Brain pericyte (primary cell): ENCODE data around the gene C4orf50.

Source experiments
- DNase-seq: peaks from one replicate; pipeline ENCODE4 v3.0.0-alpha.2; 2012; ENCODE audit warnings: low read depth, low spot score

The C4orf50 gene

DNA sequence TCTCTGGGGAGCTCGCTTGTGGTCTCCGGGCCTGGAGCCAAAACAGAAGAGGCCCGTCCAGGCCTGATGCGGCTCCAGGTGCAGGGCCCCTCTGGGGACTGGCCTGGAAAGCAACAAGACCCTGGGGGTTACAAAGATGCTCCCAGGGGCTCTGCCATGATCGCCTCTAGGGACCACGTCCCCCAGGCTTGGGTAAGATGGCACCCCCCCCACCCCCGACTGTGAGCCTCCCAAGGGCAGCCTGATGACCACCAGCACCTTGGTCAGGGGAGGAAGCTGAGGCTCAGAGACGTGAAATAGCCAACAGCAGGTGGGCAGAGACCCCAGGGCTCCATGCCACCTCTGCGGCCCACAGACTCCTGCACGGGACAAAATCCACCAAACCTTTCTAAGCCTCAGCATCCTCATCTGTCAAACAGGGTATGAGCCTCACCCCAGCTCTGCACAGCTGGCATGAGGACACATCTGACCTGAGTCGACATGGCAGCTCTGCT, 25.4 kb downstream of the C4orf50 start:
- DNase-seq = no peak

DNA sequence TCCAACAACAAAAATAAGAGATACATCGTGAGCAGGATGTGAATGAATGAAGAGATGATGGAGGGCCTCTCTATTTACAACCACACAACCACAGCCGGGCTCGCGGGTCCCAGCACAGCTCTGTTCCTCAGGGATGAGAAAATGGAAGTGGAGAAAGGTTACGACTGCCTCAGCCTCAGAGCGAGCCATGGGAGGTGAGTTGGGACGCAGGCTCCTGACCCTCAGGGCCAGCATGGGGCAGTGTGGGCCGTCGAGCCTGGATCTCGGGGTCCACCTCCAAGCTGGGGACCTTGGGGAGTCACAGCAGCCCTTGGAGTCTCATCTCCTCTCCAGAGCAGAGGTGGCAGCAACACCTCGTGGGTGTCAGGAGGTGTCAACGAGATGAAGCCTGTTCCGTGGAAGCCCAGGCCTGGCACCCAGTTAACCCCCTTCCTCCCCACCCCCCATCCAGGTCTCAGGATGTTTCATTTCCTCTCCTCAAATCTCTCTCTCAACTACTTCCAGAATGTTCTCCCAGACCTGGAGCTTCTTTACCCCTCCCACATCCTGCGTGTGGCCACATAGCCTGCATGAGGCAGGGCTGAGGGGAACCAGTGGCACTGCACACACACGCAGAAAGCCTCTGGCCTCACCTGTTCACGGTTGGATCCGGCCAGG, 25.9 kb downstream of the C4orf50 start:
- no peak for DNase-seq

DNA sequence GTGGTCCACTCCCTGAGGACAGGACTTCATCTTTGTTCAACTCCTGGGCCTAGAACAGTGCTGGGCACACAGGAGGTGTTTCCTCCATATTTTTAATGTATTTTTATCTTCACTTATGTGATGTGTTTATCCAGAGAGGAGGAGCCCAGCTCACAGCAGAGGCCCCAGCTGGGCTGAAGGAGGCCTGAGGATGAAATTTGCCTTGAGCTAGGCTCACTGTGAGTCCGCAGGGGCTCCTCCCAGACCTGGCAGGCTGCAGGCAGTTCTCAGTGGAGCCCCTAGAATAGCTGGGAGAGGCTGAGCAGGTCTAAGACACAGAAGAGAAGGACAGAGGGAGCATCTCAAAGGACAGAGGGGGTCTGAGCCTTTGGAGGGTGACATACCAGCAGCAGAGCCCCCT, 26.8 kb downstream of the C4orf50 start:
- no peak for DNase-seq

GRCh38 chr4:5990446-5991160, 27.6 kb downstream of the C4orf50 start:
- no peak for DNase-seq

- DNase-seq = no peak
These were observed 28.7 kb downstream of the C4orf50 start for GRCh38 chr4:5989236-5990225.

DNA sequence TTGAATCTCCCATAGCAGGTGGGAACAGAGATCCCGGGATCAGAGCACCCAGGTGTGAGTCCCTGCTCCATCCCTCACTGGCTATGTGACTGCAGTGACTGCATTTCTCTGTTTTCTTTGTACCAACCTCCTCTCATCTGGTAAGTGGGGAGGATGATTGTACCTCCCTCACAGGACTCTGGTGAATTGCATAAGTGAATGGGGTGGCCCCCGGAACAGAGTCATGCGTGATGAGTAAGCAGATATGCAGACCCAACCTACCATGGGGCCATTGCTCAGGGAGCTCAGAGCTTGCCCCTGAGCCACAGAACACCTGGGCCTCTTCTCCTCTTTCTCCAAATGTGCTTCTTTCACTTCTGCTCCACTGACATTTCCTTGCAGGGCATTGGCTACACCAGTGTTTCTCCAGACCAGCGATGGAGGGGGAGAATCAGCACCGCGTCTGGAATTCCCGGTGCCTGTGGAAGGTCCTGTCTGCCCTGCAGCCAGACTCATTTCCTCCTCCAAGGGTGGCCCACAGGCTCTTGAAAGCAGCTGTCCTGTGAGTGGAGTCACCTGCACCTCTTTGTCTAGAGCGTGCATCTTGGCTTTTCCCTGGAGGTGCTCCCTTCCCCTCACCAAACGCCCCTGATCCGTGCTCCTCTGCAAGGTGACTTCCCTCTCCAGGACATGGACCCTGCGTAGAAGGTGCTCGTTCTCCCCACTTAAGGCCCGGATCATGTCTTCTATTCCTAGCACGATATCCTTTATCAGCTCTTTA, 30.0 kb downstream of the C4orf50 start:
- no peak for DNase-seq

GRCh38 chr4:5984843-5985242, 33.4 kb downstream of the C4orf50 start:
- DNase-seq = no peak

GRCh38 chr4:5982156-5982973, 35.9 kb downstream of the C4orf50 start:
- no peak for DNase-seq

DNA sequence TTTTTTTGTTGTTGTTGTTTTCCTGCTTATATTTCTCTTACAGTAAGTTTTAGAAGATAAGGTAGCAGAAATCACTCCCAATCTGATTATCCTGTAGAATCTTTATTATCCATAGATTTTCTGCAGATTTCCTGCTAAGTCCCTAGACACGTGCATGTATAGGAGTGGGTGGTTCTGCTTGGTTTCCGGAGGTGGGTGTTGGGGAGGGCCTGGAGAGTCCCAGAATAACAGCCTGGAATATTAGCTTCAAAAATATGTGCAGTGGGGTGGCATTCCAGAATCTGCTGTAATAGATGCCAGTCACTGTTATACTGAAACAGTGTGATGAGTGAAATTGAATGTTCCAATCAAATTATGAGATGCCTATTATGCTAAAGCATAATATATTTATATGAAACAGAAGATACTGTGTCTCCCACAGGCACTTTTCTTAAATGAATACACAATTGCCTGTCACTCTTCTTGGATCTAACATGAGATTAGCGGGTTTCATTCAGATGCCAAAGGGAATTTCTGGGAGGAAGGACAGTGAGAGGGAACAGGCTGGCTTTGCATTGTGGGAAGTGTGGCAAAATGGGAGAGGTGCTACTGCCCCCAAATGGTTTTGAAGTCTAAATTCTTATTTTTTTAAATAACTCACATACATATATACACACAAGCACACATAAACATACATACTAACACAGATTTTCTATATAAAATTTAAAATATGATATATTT, 37.6 kb downstream of the C4orf50 start:
- DNase-seq = no peak

DNA sequence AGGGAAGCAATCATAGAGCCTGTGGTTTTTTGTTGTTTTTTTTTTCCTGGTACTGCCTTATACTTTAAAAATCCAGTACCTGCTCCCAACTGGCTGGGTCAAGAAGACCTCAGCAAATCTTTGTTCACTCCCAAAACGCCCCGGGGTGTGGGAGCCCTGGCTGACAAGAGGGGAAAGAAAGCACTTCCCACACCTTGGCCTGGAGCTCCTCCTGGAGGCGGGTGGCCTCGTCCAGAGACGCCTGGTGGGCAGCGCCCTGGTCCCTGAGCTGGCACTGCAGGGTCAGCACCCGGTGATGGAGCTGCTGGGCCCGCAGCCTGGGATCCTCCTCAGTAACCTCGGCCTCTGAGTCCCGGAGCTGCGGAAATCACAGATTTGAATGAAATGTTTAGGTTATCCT, 38.2 kb downstream of the C4orf50 start:
- no peak for DNase-seq

DNA sequence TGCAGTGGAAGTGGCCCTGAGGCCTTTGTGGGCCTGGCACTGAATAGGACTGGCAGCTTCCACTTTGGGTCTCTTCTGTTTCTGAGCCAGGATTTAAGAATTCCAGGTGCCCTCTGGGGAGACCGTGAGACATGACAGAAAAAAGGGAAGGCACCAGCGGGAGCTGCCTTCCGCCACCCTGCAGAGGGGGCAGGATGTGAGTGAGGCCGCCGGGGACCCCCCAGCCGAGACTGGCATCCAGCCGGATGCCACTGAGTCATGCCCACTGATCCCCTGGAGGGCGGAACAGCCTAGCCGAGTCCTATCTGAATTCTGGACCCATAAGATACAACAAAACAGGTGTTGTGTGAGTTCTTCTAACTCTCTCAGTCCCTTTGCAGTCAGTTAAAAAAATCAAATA, 41.3 kb downstream of the C4orf50 start:
- no peak for DNase-seq

DNA sequence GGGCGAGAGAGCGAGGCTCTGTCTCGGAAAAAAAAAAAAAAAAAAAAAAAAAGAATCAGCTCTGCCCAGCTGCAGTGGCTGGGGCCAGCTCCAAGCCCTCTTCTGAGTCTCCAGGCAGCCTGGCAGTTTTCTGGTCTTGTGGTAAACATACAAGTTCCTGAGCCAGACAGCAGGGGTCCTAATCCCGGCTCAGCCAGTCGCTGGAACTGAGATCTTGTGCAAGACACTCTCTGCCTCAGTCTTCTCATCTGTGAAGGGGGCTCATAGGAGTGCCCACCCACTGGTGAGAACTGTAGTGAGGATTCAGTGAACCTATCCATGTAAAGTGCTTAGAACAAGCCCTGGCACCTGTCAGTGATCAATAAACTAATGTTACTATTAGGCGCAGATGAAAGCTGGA, 41.8 kb downstream of the C4orf50 start:
- no peak for DNase-seq

DNA sequence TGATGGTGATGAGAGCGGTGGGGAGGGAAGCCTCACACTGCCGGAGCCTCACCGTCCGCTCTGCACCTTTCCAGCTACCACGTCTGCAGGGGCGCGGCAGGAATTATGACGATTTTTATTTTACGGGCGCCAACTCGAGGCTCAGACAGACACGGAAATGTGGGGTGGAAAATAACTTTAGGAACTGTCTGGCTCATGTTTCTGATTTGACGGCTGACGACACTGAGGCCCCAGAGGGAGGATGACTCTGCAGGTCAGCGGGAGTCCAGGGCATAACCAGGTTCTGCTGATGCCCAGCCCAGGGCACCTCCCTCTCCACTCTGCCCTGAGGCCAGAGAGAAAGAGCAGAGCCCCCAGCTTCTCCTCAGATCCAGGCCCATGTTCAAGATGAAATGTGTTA, 43.9 kb downstream of the C4orf50 start:
- no peak for DNase-seq

DNA sequence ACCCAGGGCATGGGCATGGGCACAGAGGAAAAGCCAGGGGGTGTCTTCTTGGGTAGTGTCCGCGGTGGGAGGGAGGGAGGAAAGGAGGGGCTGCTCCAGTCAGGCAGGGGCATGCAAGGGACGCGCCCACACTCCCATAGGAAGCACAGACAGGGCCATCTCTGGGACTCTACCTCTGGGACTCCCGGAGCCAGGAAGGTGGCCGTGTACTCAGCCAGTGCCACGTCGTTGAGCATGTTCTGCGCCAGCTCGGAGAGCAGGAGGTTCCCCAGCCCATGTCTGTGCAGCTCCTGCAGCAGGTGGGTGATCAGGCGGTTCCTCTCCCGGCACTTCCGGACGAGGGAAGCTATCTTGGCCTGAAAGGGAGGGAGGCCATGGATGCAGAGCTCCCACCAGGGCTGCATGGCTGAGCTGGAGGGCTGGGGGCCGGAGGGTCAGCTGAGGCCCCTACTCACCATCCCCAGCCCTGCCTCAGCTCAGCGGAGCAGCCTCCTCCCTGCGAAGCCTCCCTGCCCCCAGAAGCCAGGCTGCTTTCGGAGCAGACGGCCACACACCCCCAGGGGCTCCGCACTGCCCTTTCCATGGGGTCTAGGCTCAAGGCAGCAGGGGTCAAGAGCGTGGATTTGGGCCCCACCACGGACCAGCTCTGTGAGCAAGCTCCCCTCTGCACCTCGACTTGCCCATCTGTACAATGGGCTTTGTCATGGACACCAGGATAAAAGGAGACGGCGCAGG, 44.6 kb downstream of the C4orf50 start:
- DNase-seq = no peak

- no peak for DNase-seq
These were observed 45.2 kb downstream of the C4orf50 start for GRCh38 chr4:5973033-5973432.

- no peak for DNase-seq
These were observed 45.7 kb downstream of the C4orf50 start for GRCh38 chr4:5972571-5972970.

GRCh38 chr4:5971078-5971450, 47.2 kb downstream of the C4orf50 start:
- no peak for DNase-seq

- DNase-seq = no peak
These were observed 47.7 kb downstream of the C4orf50 start for GRCh38 chr4:5970381-5971077.

DNA sequence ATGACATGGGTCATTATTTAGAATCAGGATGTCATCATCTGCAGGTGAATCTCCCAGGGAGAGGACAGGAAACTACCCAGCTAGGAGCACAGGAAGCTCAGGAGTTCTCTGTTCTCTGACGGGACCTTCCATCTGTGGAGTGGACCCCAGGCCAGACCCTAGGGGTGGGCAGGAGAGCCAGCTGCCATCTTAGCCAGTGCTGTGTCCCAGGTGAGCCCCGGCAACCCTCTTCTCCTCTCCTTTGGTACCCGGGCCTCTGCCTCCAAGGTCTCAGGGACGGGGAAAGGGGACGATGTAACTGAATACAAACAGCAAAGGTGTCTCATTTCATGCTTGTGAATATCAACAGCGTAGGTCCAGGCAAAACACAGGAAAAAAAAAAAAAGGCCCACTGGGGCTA, 48.5 kb downstream of the C4orf50 start:
- DNase-seq = no peak
